Skeletal muscle cell (primary cell): ENCODE results near the gene TFAP2E.
A peak's percentile ranks its signal among the peaks of the same experiment; 100 is the strongest.

Source experiments
- DNase-seq: peaks from one replicate; pipeline ENCODE4 v3.0.0-alpha.2; 2010; ENCODE audit warnings: low read depth
- H3K4me3 ChIP-seq: 2 replicates; pipeline ENCODE4 v1.5.1; 2011; ENCODE audit warnings: low read depth, mild to moderate bottlenecking, control low read depth, low read length, moderate library complexity

Gene TFAP2E

DNA sequence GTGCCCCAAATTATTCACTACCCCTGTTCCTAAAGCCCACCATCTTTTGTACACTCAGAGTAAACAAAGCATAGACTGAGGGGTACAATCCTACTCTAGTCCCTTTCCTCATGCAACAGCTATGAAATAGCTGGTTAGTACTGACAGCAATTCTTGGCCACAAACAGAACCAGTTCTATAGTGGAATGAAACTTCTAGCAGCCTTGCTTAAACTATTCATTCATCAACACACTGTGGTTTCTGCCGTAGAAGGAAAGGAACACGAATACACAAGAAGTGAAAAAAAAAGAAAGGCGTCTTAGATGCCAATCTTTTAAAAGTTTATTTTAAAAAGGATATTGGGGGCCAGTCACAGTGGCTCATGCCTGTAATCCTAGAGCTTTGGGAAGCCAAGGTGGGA lies 58.3 kb downstream of the TFAP2E start:
- DNase-seq = no peak
- H3K4me3 ChIP-seq = no peak overlapping the region

DNA sequence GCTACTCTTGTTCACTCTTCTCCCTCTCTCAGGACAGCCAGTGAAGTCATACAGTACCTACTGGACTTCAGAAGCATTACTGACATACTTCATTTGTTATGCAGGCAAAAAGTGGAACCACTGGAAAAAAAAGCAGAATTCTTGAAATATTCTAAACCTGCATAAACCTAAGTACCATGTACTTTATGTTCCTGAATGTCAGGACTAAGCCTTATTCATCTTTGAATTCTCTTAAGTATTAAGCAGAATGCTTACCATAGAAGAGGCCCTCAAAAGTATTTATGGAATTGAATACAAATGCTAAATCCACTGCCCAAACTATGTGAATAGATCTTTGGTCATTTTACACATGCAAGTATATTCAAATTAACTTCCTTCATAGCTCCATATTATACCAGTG lies 60.4 kb downstream of the TFAP2E start:
- DNase-seq = no peak
- no peak overlapping the region for H3K4me3 ChIP-seq

DNA sequence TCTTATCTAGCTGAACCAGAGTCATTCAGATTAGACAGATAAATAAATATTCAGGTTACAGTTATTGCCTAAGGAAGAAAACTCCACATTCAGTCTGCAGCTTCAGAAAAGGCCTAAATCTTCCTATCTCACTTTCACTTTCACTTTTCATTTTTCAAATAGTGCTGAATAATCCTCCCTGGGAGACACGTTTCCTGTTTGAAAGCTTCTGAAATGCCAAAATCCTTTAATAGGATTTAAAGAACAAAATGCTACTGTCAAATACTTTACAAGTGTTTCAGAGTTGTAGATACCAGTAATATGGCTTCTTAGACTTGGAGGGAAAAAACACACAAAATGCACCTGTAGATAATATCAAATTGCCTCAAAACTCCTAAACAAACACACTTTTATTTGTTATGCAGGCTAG lies 64.3 kb downstream of the TFAP2E start:
- no peak for DNase-seq
- peak overlapping the region; percentile 37 for H3K4me3 ChIP-seq

DNA sequence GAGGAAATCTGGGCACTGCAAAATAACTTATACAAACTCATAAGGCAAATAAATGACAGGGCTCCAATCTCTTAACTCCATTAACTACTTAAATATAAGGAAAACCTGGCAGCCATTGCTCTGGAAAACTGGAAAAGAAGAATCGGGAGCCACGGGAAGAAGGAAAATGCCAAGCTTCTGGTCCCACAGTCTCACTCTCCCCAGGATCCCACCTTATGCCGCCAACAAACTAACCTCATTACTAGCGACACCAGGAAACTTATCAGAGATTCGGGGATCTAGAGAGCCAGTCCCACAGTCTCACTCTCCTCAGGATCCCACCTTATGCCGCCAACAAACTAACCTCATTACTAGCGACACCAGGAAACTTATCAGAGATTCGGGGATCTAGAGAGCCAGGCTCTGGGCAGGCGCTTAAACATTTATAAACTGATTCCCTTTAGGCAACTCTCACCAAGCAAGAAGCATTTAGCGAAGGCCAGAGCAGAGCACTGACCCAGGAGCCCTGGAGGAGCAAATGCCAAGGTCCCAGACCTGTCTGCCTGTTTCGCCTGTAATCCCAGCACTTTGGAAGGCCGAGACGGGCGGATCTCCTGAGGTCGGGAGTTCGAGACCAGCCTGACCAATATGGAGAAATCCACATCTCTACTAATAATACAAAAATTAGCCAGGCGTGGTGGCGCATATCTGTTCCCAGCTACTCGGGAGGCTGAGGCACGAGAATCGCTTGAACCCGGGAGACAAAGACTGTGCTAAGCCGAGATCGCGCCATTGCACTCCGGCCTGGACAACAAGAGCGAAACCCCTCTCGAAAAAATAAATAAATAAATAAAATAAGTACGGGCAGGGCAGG lies 67.5 kb downstream of the TFAP2E start:
- DNase-seq = no peak
- peak overlapping the region; percentile 97 for H3K4me3 ChIP-seq

DNA sequence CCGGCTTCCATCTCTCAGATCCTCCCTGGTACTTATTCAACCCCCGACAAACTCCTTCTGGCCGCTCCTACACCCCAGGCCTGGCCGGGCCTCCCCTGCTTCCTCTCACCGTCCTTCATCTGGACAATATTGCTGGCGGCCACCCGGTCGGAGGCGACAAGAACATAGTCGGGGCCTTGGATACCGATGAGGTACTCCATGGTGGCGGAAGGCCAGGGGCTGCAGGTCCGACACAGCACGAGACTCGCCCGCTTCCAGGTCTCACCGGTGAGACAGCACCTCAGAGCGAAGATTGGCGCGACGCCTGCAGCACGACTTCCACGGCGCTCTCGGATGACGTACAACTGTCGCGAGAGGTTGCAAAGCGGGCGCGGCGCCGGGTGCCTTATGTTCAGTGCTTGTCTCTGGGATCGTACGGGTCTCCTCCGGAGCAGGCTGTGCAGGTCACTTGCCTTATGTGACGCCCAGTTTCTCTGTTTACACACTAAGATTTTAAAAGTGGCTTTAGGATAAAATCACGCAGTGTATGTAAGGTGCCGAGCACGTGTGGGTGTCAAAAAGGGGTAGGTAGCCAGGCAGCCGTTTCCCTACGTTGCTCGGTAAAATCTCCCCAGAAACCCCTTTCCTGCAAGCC lies 68.2 kb downstream of the TFAP2E start, which contains the start of gene PSMB2:
TSS of gene PSMB2 (minus strand) at position 294 of the 634 bp plus-strand sequence. CDS start at position 200, 94 bp downstream.
- DNase-seq = peak; percentile 82
- H3K4me3 ChIP-seq = peak within 1 kb of the TSS; percentile 97

DNA sequence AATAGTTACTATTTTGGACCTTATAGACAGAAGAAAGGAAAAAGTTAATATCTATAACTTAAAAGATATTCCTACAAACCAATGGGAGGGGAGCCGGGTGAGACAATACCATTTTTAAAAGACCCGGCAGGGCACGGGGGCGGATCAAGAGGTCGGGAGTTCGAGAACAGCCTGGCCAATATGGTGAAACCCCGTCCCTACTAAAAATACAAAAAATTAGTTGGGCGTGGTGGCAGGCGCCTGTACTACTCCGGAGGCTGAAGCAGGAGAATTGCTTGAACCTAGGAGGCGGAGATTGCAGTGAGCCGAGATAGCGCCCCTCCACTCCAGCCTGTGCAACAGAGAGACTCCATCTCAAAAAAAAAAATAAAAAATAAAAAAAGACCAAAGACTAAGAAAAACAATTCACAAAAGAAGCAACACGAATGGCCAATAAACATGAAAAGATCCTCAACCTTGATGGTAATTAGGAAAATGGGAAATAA lies 69.4 kb downstream of the TFAP2E start:
- DNase-seq = no peak
- H3K4me3 ChIP-seq = peak overlapping the region; percentile 97

DNA sequence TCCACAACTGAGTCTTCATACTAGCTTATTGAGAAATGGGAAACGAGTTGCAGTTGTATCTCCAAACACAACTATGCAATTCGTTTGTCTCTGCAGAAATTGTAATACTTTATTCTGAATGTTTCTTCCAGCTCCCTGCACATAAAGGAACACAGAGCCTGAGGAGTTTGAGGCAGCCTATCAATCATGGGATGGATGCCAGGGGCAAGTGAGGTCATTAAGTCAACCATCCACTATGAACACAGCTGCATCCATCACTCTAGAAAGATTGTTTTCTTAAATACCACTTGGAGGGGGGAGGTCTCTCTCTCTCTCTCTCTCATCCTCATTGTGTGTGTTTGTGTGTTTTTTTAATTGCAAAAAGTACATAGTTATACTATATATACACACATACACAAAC lies 71.1 kb downstream of the TFAP2E start:
- DNase-seq = no peak
- H3K4me3 ChIP-seq = no peak overlapping the region
